IPS DF 6.9 (cell line): Measurements from ENCODE around the gene YWHAH.
"Not testable (repeated sequence)": the region's sequence is repeated elsewhere in the genome, so short reads cannot be mapped to it uniquely, and the experiment has no call there.

Experiments
- DNase-seq: peaks from one replicate; pipeline ENCODE4 v3.0.0-alpha.2; 2013; ENCODE audit warnings: low read depth, low spot score
- H3K27ac ChIP-seq: one replicate; pipeline ENCODE4 v1.5.1; 2013; ENCODE audit warnings: low read length, control low read depth
- H3K27me3 ChIP-seq: 2 replicates; pipeline ENCODE4 v1.6.1; 2013; ENCODE audit warnings: mild to moderate bottlenecking, low read length; ENCODE audit not compliant: control insufficient read depth, insufficient read depth
- H3K36me3 ChIP-seq: 2 replicates; pipeline ENCODE4 v1.6.1; 2013; ENCODE audit warnings: low read length; ENCODE audit not compliant: control insufficient read depth, insufficient read depth
- H3K4me1 ChIP-seq: 2 replicates; pipeline ENCODE4 v1.6.1; 2013; ENCODE audit warnings: low read length; ENCODE audit not compliant: control insufficient read depth, insufficient read depth
- H3K4me3 ChIP-seq: 2 replicates; pipeline ENCODE4 v1.5.1; 2013; ENCODE audit warnings: mild to moderate bottlenecking, low read length
- H3K9me3 ChIP-seq: 2 replicates; pipeline ENCODE4 v1.6.1; 2013; ENCODE audit warnings: low read length, inconsistent platforms; ENCODE audit not compliant: control insufficient read depth, insufficient read depth
- WGBS: extraction: QIAGEN DNeasy Blood & Tissue Kit; methylation state at CpG from one replicate; pipeline ENCODE4 v1.1.7; 2013; ENCODE audit warnings: mixed read lengths, missing lambda C conversion rate; ENCODE audit not compliant: insufficient read length, insufficient coverage; 5-methylcytosine and 5-hydroxymethylcytosine counted together

Gene YWHAH

DNA sequence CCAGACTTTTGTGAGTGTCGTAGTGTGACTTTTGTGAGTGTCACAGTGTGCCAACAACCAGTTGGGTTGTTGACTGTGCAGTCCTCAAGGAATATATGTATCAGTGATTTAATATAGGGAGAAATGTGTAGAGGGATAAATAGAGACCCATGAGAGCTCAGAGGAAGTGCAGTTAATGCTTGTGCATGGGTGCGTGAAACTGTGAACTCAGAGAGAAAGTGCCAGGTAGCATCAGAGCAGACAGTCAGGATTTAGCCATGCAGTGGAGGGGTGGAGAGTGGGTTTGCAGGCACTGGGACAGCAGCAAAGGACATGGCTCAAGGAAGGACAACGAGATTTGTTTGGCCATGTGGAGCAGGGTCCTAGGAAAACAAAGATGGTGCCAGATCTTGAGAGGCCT is 33.6 kb downstream of the YWHAH start:
- Histone ChIP-seq H3K27ac (no peak overlapping the region), H3K36me3 (no peaks in the 10 kb centered on the region), H3K4me1 (no peaks in the 10 kb centered on the region), H3K27me3 (no peaks in the 10 kb centered on the region), H3K4me3 (no peak overlapping the region), H3K9me3 (no peaks in the 10 kb centered on the region)
- no CpG with 5 or more reads among the region's 3 CpGs for WGBS
- no peak for DNase-seq

DNA sequence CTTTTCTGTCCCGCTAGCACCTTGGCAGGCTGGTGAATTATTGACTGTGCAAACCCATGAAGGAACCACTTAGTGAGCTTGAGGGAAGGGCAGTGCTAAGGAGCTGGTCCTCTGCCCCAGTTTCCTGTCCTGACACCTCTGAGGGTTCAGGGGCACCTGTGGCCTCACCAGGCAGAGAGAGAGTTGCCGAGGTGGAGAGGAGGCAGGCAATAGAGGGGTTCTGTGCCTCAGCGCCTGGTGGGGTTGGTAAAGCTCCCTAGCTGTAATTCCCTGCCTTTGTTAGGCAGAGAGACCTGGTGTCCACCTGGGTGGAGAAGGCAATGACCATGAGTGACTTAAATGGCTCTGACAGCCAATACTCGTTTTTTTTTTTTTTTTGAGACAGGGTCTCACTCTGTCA is 36.3 kb downstream of the YWHAH start:
- Histone ChIP-seq H3K27me3 (no peaks in the 10 kb centered on the region), H3K36me3 (no peaks in the 10 kb centered on the region), H3K4me3 (no peak overlapping the region), H3K4me1 (no peaks in the 10 kb centered on the region), H3K9me3 (no peaks in the 10 kb centered on the region), H3K27ac (no peak overlapping the region)
- WGBS = no CpG with 5 or more reads among the region's 4 CpGs
- DNase-seq = no peak

DNA sequence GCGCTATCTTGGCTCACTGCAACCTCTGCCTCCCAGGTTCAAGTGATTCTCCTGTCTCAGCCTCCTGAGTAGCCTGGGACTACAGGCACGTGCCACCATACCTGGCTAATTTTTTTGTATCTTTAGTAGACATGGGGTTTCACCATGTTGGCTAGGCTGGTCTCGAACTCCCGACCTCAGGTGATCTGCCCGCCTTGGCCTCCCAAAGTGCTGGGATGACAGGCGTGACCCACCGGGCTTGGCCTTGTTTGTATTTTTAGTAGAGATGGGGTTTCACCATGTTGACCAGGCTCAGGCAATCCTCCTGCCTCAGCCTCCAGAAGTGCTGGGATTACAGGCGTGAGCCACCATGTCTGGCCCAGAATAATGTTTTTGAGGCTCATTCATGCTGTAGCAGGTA is 37.6 kb downstream of the YWHAH start:
- H3K9me3 ChIP-seq, H3K36me3 ChIP-seq, H3K27ac ChIP-seq, DNase-seq, H3K4me3 ChIP-seq, H3K4me1 ChIP-seq, H3K27me3 ChIP-seq: not testable (repeated sequence)
- WGBS = no CpG with 5 or more reads among the region's 8 CpGs

DNA sequence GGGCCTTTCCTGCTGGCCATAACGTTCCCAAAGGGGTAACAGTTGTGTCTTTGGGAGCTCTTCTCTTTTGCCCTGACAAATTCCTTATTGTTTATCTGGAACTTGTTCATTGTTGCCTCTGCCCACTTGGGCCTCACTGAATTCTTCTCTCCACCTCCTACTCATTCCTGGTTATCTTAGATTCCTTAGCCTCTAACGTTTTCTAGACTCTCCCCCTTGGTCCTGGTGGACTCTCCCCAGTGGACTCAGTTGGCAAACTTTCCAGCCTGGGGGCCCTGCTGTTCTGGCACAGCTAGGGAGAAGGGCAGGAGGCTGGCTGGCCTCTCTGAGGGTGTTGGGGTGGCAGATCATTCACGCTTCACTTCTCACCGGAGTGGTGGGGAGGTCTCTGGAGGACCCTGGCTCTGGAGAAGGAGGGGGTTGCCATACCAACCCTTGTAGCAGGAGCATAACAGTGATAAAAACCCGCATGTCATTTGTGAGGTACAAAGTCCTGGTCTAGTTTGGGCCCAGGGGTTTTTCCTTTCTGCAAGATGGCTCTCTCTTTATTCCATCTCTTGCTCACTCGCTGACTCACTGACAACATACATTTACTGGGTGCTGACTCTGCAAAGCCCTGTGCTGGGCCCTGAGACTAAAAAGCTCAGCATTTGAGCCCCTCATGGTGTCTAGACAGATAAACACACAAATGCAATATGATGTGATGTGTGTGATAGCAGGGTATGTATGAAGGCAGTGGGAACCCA is 39.7 kb downstream of the YWHAH start:
- H3K4me1 ChIP-seq = no peaks in the 10 kb centered on the region
- H3K9me3 ChIP-seq = no peaks in the 10 kb centered on the region
- no peak for DNase-seq
- H3K27ac ChIP-seq = no peak overlapping the region
- H3K4me3 ChIP-seq = no peak overlapping the region
- H3K36me3 ChIP-seq = no peaks in the 10 kb centered on the region
- H3K27me3 ChIP-seq = no peaks in the 10 kb centered on the region
- WGBS = no CpG with 5 or more reads among the region's 6 CpGs

DNA sequence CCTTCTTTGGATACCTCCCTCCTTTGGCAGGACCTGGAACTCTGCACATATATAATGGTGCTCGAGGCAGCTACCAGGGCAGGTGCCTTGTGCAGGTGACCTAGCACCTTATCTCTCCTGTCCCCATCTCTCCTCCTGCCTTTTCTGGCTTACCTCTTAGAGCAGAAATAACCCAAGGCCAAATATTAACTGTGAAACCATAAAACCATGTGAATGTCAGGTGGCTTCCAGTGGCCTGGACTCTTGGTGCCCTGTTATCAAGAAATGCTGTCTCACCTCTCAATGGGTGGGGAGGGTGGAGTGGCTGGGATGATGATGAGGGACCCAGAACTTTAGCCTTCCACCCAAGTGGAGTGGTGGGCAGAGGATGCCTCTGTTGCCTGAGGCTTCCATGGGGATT is 42.9 kb downstream of the YWHAH start:
- Histone ChIP-seq H3K4me3 (no peak overlapping the region), H3K27ac (no peak overlapping the region), H3K9me3 (no peaks in the 10 kb centered on the region), H3K4me1 (no peaks in the 10 kb centered on the region), H3K36me3 (no peaks in the 10 kb centered on the region), H3K27me3 (no peaks in the 10 kb centered on the region)
- DNase-seq = no peak
- WGBS = no CpG with 5 or more reads among the region's 1 CpG

DNA sequence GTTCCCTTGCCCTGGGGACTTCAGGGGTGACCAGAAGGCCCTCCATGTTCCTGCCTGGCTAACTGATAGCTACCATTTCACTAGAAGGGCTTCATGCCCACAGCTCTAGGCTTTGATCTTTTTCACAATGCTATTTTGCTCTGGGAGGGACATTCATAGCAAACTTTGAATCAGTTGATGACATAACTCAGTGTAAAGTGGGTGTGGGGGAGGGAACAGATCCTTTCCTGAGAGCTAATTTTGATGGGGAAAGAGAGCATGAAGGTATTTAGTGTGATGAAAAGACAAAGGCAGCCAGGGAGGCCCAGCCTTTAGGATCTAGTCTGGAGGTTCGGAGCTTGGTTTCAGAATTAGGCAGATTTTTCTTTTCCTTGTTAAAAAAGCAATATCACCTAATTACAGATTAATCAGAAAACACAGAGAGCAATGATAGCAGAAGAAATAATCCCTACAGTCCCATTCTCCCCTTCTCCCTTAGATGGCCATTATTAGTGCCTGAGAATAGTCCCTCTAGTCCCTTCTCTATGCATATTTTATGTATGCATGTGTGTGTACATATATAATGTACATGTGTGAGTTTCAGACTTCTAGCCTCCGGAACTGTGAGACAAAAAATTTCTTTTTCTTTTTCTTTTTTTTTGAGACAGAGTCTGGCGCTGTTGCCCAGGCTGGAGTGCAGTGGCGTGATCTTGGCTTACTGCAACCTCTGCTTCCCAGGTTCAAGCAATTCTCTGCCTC is 46.9 kb downstream of the YWHAH start:
- no peak for DNase-seq
- Histone ChIP-seq H3K27ac (no peak overlapping the region), H3K4me1 (no peaks in the 10 kb centered on the region), H3K36me3 (no peaks in the 10 kb centered on the region), H3K27me3 (no peaks in the 10 kb centered on the region), H3K4me3 (no peak overlapping the region), H3K9me3 (no peaks in the 10 kb centered on the region)
- no CpG with 5 or more reads among the region's 4 CpGs for WGBS

DNA sequence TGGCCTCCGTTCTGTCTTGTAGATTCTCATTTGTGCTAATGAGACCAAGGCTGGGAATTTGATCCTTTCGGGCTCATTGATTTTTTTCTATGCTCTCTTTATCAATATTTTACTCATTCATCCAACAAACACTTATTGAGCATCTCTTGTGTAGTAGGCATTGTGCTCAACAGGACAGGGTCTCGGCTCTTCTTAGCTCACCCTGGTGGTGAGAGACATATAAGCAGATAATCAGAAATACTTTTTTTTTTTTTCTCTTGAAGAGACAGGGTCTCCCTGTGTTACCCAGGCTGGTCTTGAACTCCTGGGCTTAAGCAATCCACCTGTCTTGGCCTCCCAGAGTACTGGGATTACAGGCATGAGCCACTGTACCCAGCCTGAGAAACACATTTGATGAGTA is 50.7 kb downstream of the YWHAH start:
- no peaks in the 10 kb centered on the region for H3K36me3 ChIP-seq
- no CpG with 5 or more reads among the region's 3 CpGs for WGBS

DNA sequence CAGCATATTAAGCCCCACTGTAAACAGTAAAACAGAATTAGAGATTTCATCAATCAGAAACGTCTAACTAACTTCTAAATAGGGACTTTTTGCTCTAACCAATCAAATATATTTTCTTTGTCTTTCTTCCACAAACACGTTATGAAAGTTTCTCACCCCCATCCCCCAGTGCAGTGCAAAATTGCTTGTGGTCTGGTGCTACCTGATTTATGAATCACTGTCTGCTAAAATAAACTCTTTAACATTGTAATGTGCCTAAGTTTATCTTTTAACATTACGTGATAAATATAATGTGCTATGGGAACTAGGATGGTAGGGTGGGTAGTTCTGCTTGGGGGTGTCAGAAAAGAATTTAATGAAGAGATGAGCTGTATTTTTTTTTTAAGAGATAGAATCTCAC is 51.5 kb downstream of the YWHAH start:
- H3K27ac ChIP-seq = no peak overlapping the region
- H3K4me1 ChIP-seq = no peaks in the 10 kb centered on the region
- no peaks in the 10 kb centered on the region for H3K27me3 ChIP-seq
- no CpG with 5 or more reads among the region's 3 CpGs for WGBS
- DNase-seq = no peak
- H3K4me3 ChIP-seq = no peak overlapping the region
- H3K9me3 ChIP-seq = no peaks in the 10 kb centered on the region
- H3K36me3 ChIP-seq = no peaks in the 10 kb centered on the region

More for the DNA sequence above, 50.7 kb downstream of the YWHAH start:
- no peaks in the 10 kb centered on the region for H3K9me3 ChIP-seq
- H3K27ac ChIP-seq = no peak overlapping the region
- no peak overlapping the region for H3K4me3 ChIP-seq
- DNase-seq = no peak
- H3K4me1 ChIP-seq = no peaks in the 10 kb centered on the region
- no peaks in the 10 kb centered on the region for H3K27me3 ChIP-seq

DNA sequence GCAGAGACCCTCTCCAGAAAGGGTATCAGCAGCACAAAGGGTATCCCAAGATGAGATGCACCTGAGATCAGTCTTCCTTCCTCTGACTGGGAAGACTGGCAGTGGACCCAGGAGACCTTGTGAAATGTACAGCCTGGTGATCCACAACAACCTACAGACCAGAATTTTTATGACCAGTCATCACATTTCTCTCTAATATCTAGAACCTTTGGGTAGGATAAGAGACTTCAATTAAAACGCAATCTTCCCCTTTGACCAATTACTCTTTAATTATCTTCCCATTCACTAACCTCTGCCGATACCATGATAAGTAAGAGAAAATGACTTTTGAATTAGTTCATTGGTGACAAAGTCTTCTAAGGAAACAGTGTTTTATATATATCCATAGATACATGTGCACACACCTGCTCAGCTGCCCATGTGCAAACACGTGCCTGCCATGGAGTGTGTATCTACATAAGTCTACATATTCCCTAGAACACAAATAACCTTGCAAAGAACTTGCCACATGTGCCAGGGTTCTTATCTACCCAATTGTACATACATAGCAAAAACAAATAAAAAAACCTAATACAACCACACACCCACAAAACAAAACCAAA is 54.5 kb downstream of the YWHAH start:
- WGBS = no CpG with 5 or more reads among the region's 3 CpGs
- no peak overlapping the region for H3K4me3 ChIP-seq
- no peaks in the 10 kb centered on the region for H3K36me3 ChIP-seq
- H3K9me3 ChIP-seq = no peaks in the 10 kb centered on the region
- no peak overlapping the region for H3K27ac ChIP-seq
- no peaks in the 10 kb centered on the region for H3K27me3 ChIP-seq
- H3K4me1 ChIP-seq = no peaks in the 10 kb centered on the region
- no peak for DNase-seq

DNA sequence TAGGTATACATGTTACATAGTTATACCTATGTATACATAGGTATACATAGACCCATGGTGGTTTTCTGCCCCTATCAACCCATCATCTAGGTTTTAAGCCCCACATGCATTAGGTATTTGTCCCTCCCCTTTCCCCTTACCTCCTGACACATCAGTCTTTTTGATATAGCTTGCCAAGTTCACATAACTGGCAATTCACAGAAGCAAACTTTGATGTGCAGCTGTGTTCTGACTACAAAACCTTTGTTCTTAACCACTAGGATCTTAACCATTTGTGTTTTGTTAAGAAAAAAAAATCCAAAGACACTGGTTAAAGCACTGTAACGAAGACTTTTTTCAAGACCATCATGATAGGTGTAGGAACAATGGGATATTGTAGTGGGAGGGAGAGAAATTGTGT is 55.8 kb downstream of the YWHAH start:
- H3K27me3 ChIP-seq = no peaks in the 10 kb centered on the region
- no CpG with 5 or more reads among the region's 1 CpG for WGBS
- no peak for DNase-seq

More for the DNA sequence above, 55.8 kb downstream of the YWHAH start:
- Histone ChIP-seq H3K36me3 (no peaks in the 10 kb centered on the region), H3K27ac (no peak overlapping the region), H3K4me3 (no peak overlapping the region), H3K9me3 (no peaks in the 10 kb centered on the region), H3K4me1 (no peaks in the 10 kb centered on the region)
